ENCODE results near the gene RBM33. TPM values are rescaled to one million over a fixed set of nuclear protein-coding genes. Genes with fewer than 3 reads are reported as not detected.

Gene RBM33
- total and polyA plus RNA-seq, 2 experiments from 2014 or later: 10.5 to 36.0 TPM

DNA sequence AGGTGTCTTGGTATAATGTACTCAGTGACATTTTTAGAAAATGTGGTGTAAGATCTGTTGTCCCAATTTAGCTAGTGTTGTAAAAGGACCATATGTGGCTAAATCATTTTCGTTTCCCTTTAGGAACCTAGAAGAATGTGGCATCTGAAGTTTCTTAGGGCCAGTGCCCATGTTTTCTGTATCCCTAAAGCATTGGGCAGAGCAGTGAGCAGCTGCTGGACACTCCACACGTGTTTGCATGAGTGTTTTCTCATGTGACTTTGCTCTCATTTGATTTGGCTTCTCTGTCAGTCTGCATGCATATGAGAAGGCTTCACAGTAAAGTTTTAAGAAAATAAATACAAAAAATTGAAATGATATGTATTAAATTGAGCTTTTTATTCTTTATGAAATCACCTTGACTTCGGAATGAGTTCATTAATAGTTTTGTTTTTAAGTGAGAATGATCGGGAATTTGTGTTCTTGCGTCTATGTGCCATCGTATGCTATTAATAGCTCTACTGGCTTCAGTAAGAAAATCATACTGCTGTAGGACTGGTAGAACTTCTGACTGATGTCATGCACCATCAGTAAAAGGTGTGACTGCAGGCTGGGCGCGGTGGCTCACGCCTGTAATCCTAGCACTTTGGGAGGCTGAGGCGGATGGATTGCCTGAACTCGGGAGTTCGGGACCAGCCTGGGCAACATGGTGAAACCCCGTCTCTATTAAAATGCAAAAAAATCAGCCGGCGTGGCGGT lies 61.3 kb downstream of the RBM33 start:
- Histone ChIP-seq H3K79me2 (ENCODE audit: insufficient read depth) (peaks cover 90% of the 10 kb centered on the region), H3F3A (ENCODE audit: insufficient read depth) (no peaks in the 10 kb centered on the region), H3K4me3 (no peak overlapping the region), H4K20me1 (ENCODE audit: insufficient read depth) (0 out of 2 replicates have a peak, but pooled peaks cover 9% of the 10 kb centered on the region), H2AFZ (no peak overlapping the region), H3K4me2 (ENCODE audit: unreplicated experiment) (no peak overlapping the region), H3K9ac (no peak overlapping the region), H3K4me1 (ENCODE audit: insufficient read depth) (no peaks in the 10 kb centered on the region), H3K27me3 (replicated peaks; ENCODE audit: insufficient read depth) (no peaks in the 10 kb centered on the region), H3K9me2 (ENCODE audit: insufficient read depth) (no peaks in the 10 kb centered on the region), H3K36me3 (ENCODE audit: low read depth) (peaks cover 53% of the 10 kb centered on the region), H3K27ac (no peak overlapping the region), H3K9me3 (ENCODE audit: low read depth) (no peaks in the 10 kb centered on the region)
- TF ChIP-seq EZH2 (IDR thresholded peaks at IDR 0.05; ENCODE audit: insufficient read depth, poor library complexity, severe bottlenecking) (no peak), EZH2phosphoT487 (IDR thresholded peaks at IDR 0.05; ENCODE audit: insufficient read depth, low read depth) (no peak)
- 88% methylated on average over 16 of the region's 16 CpGs for WGBS, 2 experiments (ENCODE audit: low coverage in 1 of 2, low lambda C conversion rate in 2 of 2, missing lambda C conversion rate in 2 of 2)
- in situ Hi-C loops (cut with MboI): no loop called here
- no peak for DNase-seq

DNA sequence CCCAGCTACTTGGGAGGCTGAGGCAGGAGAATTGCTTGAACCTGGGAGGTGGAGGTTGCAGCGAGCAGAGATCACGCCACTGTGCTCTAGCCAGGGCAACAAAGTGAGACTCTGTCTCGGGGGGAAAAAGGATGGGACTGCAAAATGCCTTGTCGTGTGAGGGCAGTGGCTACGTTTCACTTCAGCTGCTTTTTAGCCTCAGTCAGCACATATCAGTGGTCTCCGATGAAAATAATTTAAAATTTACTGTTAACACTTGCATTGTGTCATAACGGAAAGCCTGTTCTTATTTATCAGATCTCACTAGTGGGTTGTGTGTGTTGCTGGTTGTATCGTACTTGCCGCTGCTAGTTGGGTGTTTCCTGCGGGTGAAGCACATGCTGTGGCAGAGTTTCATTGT lies 61.9 kb downstream of the RBM33 start:
- no peak for DNase-seq
- no peak overlapping the region for H3K9ac ChIP-seq
- H3K4me2 ChIP-seq (ENCODE audit: unreplicated experiment): no peak overlapping the region
- peaks cover 53% of the 10 kb centered on the region for H3K36me3 ChIP-seq (ENCODE audit: low read depth)
- H3K79me2 ChIP-seq (ENCODE audit: insufficient read depth): peaks cover 89% of the 10 kb centered on the region
- H3K4me1 ChIP-seq (ENCODE audit: insufficient read depth): no peaks in the 10 kb centered on the region
- H3F3A ChIP-seq (ENCODE audit: insufficient read depth): no peaks in the 10 kb centered on the region
- in situ Hi-C loops (cut with MboI): no loop called here
- H3K27ac ChIP-seq: no peak overlapping the region
- no peaks in the 10 kb centered on the region for H3K9me2 ChIP-seq (ENCODE audit: insufficient read depth)
- H3K27me3 ChIP-seq (replicated peaks; ENCODE audit: insufficient read depth): no peaks in the 10 kb centered on the region
- H3K4me3 ChIP-seq: no peak overlapping the region
- WGBS, 2 experiments (ENCODE audit: low coverage in 1 of 2, low lambda C conversion rate in 2 of 2, missing lambda C conversion rate in 2 of 2): 87% methylated on average over 10 of the region's 10 CpGs
- H4K20me1 ChIP-seq (ENCODE audit: insufficient read depth): 0 out of 2 replicates have a peak, but pooled peaks cover 9% of the 10 kb centered on the region
- H3K9me3 ChIP-seq (ENCODE audit: low read depth): no peaks in the 10 kb centered on the region
- TF ChIP-seq EZH2phosphoT487 (IDR thresholded peaks at IDR 0.05; ENCODE audit: insufficient read depth, low read depth) (no peak), EZH2 (IDR thresholded peaks at IDR 0.05; ENCODE audit: insufficient read depth, poor library complexity, severe bottlenecking) (no peak)
- no peak overlapping the region for H2AFZ ChIP-seq

DNA sequence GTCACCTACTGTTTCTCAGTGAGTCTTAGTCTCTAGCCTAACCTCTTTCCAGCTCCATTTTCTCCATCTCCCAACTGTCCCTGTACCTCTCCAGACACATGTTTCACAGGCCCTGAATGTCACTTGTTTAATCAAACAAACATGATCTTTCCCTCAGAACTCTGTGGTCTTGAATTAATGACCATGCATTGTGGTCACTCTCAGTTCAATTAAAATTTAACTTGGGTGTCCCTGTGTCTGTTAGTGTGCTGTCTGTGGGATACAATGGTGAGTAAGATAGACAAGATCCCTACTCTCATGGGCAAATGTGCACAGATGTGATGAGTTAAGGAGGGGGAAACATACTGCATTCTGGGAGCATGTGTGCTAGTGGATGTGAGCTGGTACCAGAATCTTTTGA lies 65.0 kb downstream of the RBM33 start:
- no peaks in the 10 kb centered on the region for H3K27me3 ChIP-seq (replicated peaks; ENCODE audit: insufficient read depth)
- H3K27ac ChIP-seq: no peak overlapping the region
- H4K20me1 ChIP-seq (ENCODE audit: insufficient read depth): peaks cover 5% of the 10 kb centered on the region
- H2AFZ ChIP-seq: no peak overlapping the region
- in situ Hi-C loops (cut with MboI): no loop called here
- H3K9ac ChIP-seq: no peak overlapping the region
- peaks cover 45% of the 10 kb centered on the region for H3K36me3 ChIP-seq (ENCODE audit: low read depth)
- no peak for TF ChIP-seq EZH2 (IDR thresholded peaks at IDR 0.05; ENCODE audit: insufficient read depth, poor library complexity, severe bottlenecking)
- no peak for TF ChIP-seq EZH2phosphoT487 (IDR thresholded peaks at IDR 0.05; ENCODE audit: insufficient read depth, low read depth)
- DNase-seq: no peak
- no peak overlapping the region for H3K4me3 ChIP-seq
- H3K4me2 ChIP-seq (ENCODE audit: unreplicated experiment): no peak overlapping the region
- H3K4me1 ChIP-seq (ENCODE audit: insufficient read depth): no peaks in the 10 kb centered on the region
- H3F3A ChIP-seq (ENCODE audit: insufficient read depth): no peaks in the 10 kb centered on the region
- H3K9me2 ChIP-seq (ENCODE audit: insufficient read depth): no peaks in the 10 kb centered on the region
- H3K9me3 ChIP-seq (ENCODE audit: low read depth): no peaks in the 10 kb centered on the region
- peaks cover 90% of the 10 kb centered on the region for H3K79me2 ChIP-seq (ENCODE audit: insufficient read depth)

DNA sequence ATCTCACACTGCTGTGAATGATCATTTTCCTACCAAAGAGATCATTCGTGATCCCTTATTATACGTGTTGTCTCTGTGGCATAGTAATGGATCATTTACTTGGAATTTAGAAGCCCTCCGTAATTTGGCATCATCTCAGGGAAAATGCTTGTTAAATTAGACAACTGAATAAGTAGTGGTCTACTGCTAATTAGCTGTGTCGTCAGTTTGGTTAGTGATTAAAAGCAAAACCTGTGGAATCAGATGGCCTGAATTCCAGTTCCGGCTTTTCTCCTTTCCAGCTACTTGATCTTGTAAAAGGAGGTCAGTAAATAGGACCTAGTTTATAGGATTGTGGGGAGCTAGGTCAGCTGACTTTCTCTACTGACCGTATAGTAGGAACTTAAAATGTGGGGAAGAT lies 65.6 kb downstream of the RBM33 start:
- peaks cover 39% of the 10 kb centered on the region for H3K36me3 ChIP-seq (ENCODE audit: low read depth)
- H3K9ac ChIP-seq: no peak overlapping the region
- H3K9me2 ChIP-seq (ENCODE audit: insufficient read depth): no peaks in the 10 kb centered on the region
- no peaks in the 10 kb centered on the region for H3K9me3 ChIP-seq (ENCODE audit: low read depth)
- peaks cover 5% of the 10 kb centered on the region for H4K20me1 ChIP-seq (ENCODE audit: insufficient read depth)
- H3K27ac ChIP-seq: no peak overlapping the region
- H3K4me1 ChIP-seq (ENCODE audit: insufficient read depth): no peaks in the 10 kb centered on the region
- H3K4me3 ChIP-seq: no peak overlapping the region
- in situ Hi-C loops (cut with MboI): no loop called here
- TF ChIP-seq EZH2 (IDR thresholded peaks at IDR 0.05; ENCODE audit: insufficient read depth, poor library complexity, severe bottlenecking) (no peak), EZH2phosphoT487 (IDR thresholded peaks at IDR 0.05; ENCODE audit: insufficient read depth, low read depth) (no peak)
- H3K27me3 ChIP-seq (replicated peaks; ENCODE audit: insufficient read depth): no peaks in the 10 kb centered on the region
- no peaks in the 10 kb centered on the region for H3F3A ChIP-seq (ENCODE audit: insufficient read depth)
- H3K4me2 ChIP-seq (ENCODE audit: unreplicated experiment): no peak overlapping the region
- peaks cover 90% of the 10 kb centered on the region for H3K79me2 ChIP-seq (ENCODE audit: insufficient read depth)
- WGBS, 2 experiments (ENCODE audit: low coverage in 1 of 2, low lambda C conversion rate in 2 of 2, missing lambda C conversion rate in 2 of 2): 84 to 85% methylated on average over 6 of the region's 6 CpGs
- no peak overlapping the region for H2AFZ ChIP-seq
- DNase-seq: no peak
